SJCRH30 (cell line): ENCODE results near the gene RHBDF2. TPM values are rescaled to one million over a fixed set of nuclear protein-coding genes. Genes with fewer than 3 reads are reported as not detected.
"Not testable (repeated sequence)": the region's sequence is repeated elsewhere in the genome, so short reads cannot be mapped to it uniquely, and the experiment has no call there.

Experiments used
- DNase-seq, 2 experiments: peaks; one replicate each; pipeline ENCODE4 v3.0.0-alpha.2; 2015 to 2020
- H3K27ac ChIP-seq: fragments of 250-450 bp; sonication (Bioruptor Pico); 2 replicates; pipeline ENCODE4 v1.5.1; 2020; ENCODE audit warnings: mild to moderate bottlenecking, moderate library complexity
- H3K27me3 ChIP-seq: fragments of 250-450 bp; sonication (Bioruptor Pico); 2 replicates; pipeline ENCODE4 v1.5.1; 2020; ENCODE audit warnings: mild to moderate bottlenecking, moderate library complexity
- H3K36me3 ChIP-seq: fragments of 250-450 bp; sonication (Bioruptor Pico); 2 replicates; pipeline ENCODE4 v1.5.1; 2020; ENCODE audit warnings: mild to moderate bottlenecking, moderate library complexity
- H3K4me1 ChIP-seq: fragments of 250-450 bp; sonication (Bioruptor Pico); 2 replicates; pipeline ENCODE4 v1.5.1; 2020; ENCODE audit warnings: mild to moderate bottlenecking, moderate library complexity
- H3K4me3 ChIP-seq: fragments of 250-450 bp; sonication (Bioruptor Pico); 2 replicates; pipeline ENCODE4 v1.5.1; 2020; ENCODE audit warnings: mild to moderate bottlenecking, moderate library complexity
- H3K9me3 ChIP-seq: fragments of 250-450 bp; sonication (Bioruptor Pico); replicated peaks from 2 replicates; pipeline ENCODE4 v1.5.1; 2020; ENCODE audit warnings: mild to moderate bottlenecking, moderate library complexity
- total RNA-seq: library from RNA; depleted of rRNA; stranded (reverse); fragments of >200 nt; shearing (Covaris generic); gene quantifications from 2 replicates; pipeline ENCODE4 v1.2.3, GENCODE V29; 2014

The RHBDF2 gene
- total RNA-seq, 1 experiment from 2014 or later: 2.5 TPM

GRCh38 chr17:76541739-76542454 is 40.7 kb upstream of the RHBDF2 start:
- Histone ChIP-seq H3K4me3 (no peak overlapping the region), H3K36me3 (no peaks in the 10 kb centered on the region), H3K9me3 (no peaks in the 10 kb centered on the region), H3K27me3 (no peaks in the 10 kb centered on the region), H3K4me1 (peaks cover 54% of the 10 kb centered on the region), H3K27ac (no peak overlapping the region)
- no peak for DNase-seq

GRCh38 chr17:76540381-76541300 is 39.4 kb upstream of the RHBDF2 start:
- peaks cover 44% of the 10 kb centered on the region for H3K4me1 ChIP-seq

GRCh38 chr17:76539631-76540271 is 38.5 kb upstream of the RHBDF2 start, which contains the start of gene PRCD:
TSS of gene PRCD (plus strand) at chr17:76540044. CDS start at chr17:76540142, 98 bp downstream.
- Histone ChIP-seq H3K9me3 (no peaks in the 10 kb centered on the region), H3K4me3 (peak within 1 kb of the TSS; percentile 45), H3K4me1 (peaks cover 40% of the 10 kb centered on the region), H3K36me3 (no peaks in the 10 kb centered on the region), H3K27ac (peak within 1 kb of the TSS; percentile 39), H3K27me3 (no peaks in the 10 kb centered on the region)
- DNase-seq: no peak

More at GRCh38 chr17:76540381-76541300, 39.4 kb upstream of the RHBDF2 start:
- H3K9me3 ChIP-seq: no peaks in the 10 kb centered on the region
- no peaks in the 10 kb centered on the region for H3K36me3 ChIP-seq
- H3K27ac ChIP-seq: peak overlapping the region; percentile 1; the same call in 1 of the 2 replicates
- H3K27me3 ChIP-seq: no peaks in the 10 kb centered on the region
- H3K4me3 ChIP-seq: peak overlapping the region; percentile 45
- peak; percentile 99 to 100 for DNase-seq

- no peak overlapping the region for H3K4me3 ChIP-seq
- H3K4me1 ChIP-seq: peaks cover 40% of the 10 kb centered on the region
- H3K27ac ChIP-seq: peak overlapping the region; percentile 39
- no peaks in the 10 kb centered on the region for H3K27me3 ChIP-seq
- peak in 1 of 2 experiments; percentile 57 for DNase-seq
- no peaks in the 10 kb centered on the region for H3K9me3 ChIP-seq
- H3K36me3 ChIP-seq: no peaks in the 10 kb centered on the region
Measured at GRCh38 chr17:76538941-76539570, 37.8 kb upstream of the RHBDF2 start.

GRCh38 chr17:76538281-76538931 is 37.2 kb upstream of the RHBDF2 start:
- DNase-seq: no peak
- Histone ChIP-seq H3K36me3 (no peaks in the 10 kb centered on the region), H3K27ac (peak overlapping the region; percentile 39), H3K4me3 (no peak overlapping the region), H3K9me3 (no peaks in the 10 kb centered on the region), H3K27me3 (no peaks in the 10 kb centered on the region), H3K4me1 (peaks cover 36% of the 10 kb centered on the region)

- peaks cover 30% of the 10 kb centered on the region for H3K4me1 ChIP-seq
- H3K36me3 ChIP-seq: no peaks in the 10 kb centered on the region
- no peak for DNase-seq
Measured at GRCh38 chr17:76537578-76538280, 36.5 kb upstream of the RHBDF2 start, which contains the start of gene CYGB. TSS of gene CYGB (minus strand) at chr17:76537709. CDS start at chr17:76537542, 167 bp downstream.

GRCh38 chr17:76537288-76537577 is 36.0 kb upstream of the RHBDF2 start:
- Histone ChIP-seq H3K36me3 (no peaks in the 10 kb centered on the region), H3K27ac (no peak overlapping the region), H3K27me3 (no peaks in the 10 kb centered on the region), H3K4me3 (no peak overlapping the region), H3K9me3 (no peaks in the 10 kb centered on the region), H3K4me1 (peaks cover 29% of the 10 kb centered on the region)
- no peak for DNase-seq

More at GRCh38 chr17:76537578-76538280, 36.5 kb upstream of the RHBDF2 start, which contains the start of gene CYGB:
- no peaks in the 10 kb centered on the region for H3K27me3 ChIP-seq
- no peak within 1 kb of the TSS; the same call in 1 of the 2 replicates for H3K27ac ChIP-seq
- H3K4me3 ChIP-seq: no peak within 1 kb of the TSS
- no peaks in the 10 kb centered on the region for H3K9me3 ChIP-seq

GRCh38 chr17:76536511-76537287 is 35.5 kb upstream of the RHBDF2 start:
- Histone ChIP-seq H3K27me3 (no peaks in the 10 kb centered on the region), H3K4me1 (peaks cover 26% of the 10 kb centered on the region), H3K4me3 (no peak overlapping the region), H3K9me3 (no peaks in the 10 kb centered on the region), H3K27ac (no peak overlapping the region), H3K36me3 (no peaks in the 10 kb centered on the region)
- no peak for DNase-seq

- H3K9me3 ChIP-seq: no peaks in the 10 kb centered on the region
- H3K4me1 ChIP-seq: peaks cover 22% of the 10 kb centered on the region
- H3K27me3 ChIP-seq: no peaks in the 10 kb centered on the region
- no peak overlapping the region for H3K4me3 ChIP-seq
- H3K36me3 ChIP-seq: no peaks in the 10 kb centered on the region
- H3K27ac ChIP-seq: no peak overlapping the region
- no peak for DNase-seq
Measured at GRCh38 chr17:76535788-76536510, 34.7 kb upstream of the RHBDF2 start.

GRCh38 chr17:76534831-76535732 is 33.9 kb upstream of the RHBDF2 start:
- Histone ChIP-seq H3K4me3 (no peak overlapping the region), H3K4me1 (peaks cover 27% of the 10 kb centered on the region), H3K9me3 (no peaks in the 10 kb centered on the region), H3K27ac (no peak overlapping the region), H3K36me3 (no peaks in the 10 kb centered on the region), H3K27me3 (no peaks in the 10 kb centered on the region)
- no peak for DNase-seq

GRCh38 chr17:76533640-76534359 is 32.6 kb upstream of the RHBDF2 start:
- not testable (repeated sequence) for DNase-seq, H3K36me3 ChIP-seq, H3K27me3 ChIP-seq, H3K4me3 ChIP-seq, H3K27ac ChIP-seq, H3K9me3 ChIP-seq
- H3K4me1 ChIP-seq: peaks cover 27% of the 10 kb centered on the region
